Right lobe of liver (tissue), 6 donors: ENCODE results near the gene PSMG2. TPM values are rescaled to one million over a fixed set of nuclear protein-coding genes. Genes with fewer than 3 reads are reported as not detected.

Experiments
- ATAC-seq, 4 donors: fragments of 200-7000 bp; cut with Tn5 transposase; one replicate each; pipeline ENCODE4 v1.9.1; 2020; ENCODE audit warnings: mild to moderate bottlenecking in 4 of 4, moderate library complexity in 4 of 4
- DNase-seq, 3 donors: peaks; one replicate each; pipeline ENCODE4 v3.0.0-alpha.2; 2020
- H3K27ac ChIP-seq, 3 donors: fragments of 200-600 bp; one replicate each; pipeline ENCODE4 v1.8.0; 2022
- H3K27me3 ChIP-seq, 2 donors: fragments of 200-600 bp; one replicate each; pipeline ENCODE4 v1.8.0; 2022
- H3K36me3 ChIP-seq, 4 donors: fragments of 200-600 bp; sonication (generic) in 1 of 4; one replicate each; pipeline versions ENCODE4 v1.5.1 to v1.8.0; 2017 to 2022; ENCODE audit warnings: control low read depth in 1 of 4
- H3K4me1 ChIP-seq, 4 donors: fragments of 200-600 bp; sonication (generic) in 1 of 4; one replicate each; pipeline versions ENCODE4 v1.5.1 to v1.8.0; 2017 to 2022; ENCODE audit warnings: control low read depth in 1 of 4
- H3K4me3 ChIP-seq, 3 donors: fragments of 200-600 bp; one replicate each; pipeline ENCODE4 v1.8.0; 2022
- H3K9me3 ChIP-seq, 4 donors: fragments of 200-600 bp; sonication (generic) in 1 of 4; one replicate each; pipeline versions ENCODE4 v1.5.1 to v1.8.0; 2017 to 2022; ENCODE audit warnings: control low read depth in 1 of 4
- POLR2A ChIP-seq: fragments of 450-650 bp; IDR thresholded peaks from one replicate; pipeline ENCODE4 v1.6.1; 2017; ENCODE audit warnings: antibody characterized with exemption, mild to moderate bottlenecking
- WGBS: methylation state at CpG from one replicate; pipeline ENCODE4 v1.1.6; 2018; ENCODE audit warnings: low coverage, low lambda C conversion rate; ENCODE audit not compliant: insufficient coverage; ENCODE audit errors: missing lambda C conversion rate; 5-methylcytosine and 5-hydroxymethylcytosine counted together
- intact Hi-C, 2 donors: fragments of 100-400 bp; cut with DNase I; formaldehyde crosslinking; loops; one replicate each; pipeline versions ENCODE4 v1.11.2 to v1.14.1; 2022
- total RNA-seq, 6 experiments: library from RNA; depleted of rRNA in 2 of 6; stranded (reverse); fragments of >200 nt in 2 of 6; fragmentation: NEBNext Ultra II Directional in 3 of 6; extraction: Animal tissue kit (Norgen Biotek cat#: 25700) in 3 of 6; gene quantifications; one replicate each; pipeline versions ENCODE4 v1.1.0 to v1.2.4, GENCODE V29; 2016 to 2023
- TF ChIP-seq, protein P1 (sequence below), 4 donors: fragments of 200-600 bp in 3 of 4; fragments of 450-650 bp in 1 of 4; IDR thresholded peaks; one replicate each; pipeline versions ENCODE4 v1.5.1 to v1.8.0; 2016 to 2022; ENCODE audit warnings: antibody characterized with exemption in 4 of 4, mild to moderate bottlenecking in 2 of 4
- donor health status: DM: no; HTN: yes; CAD: no.
- donor health status: DM: no; HTN: no; CAD: no.
- donor health status: DM: no; HTN: no; CAD: no.
- donor health status: DM: no; HTN: yes; CAD: no.
- donor health status: DM: no; HTN: yes; CAD: no.

Gene PSMG2
- total RNA-seq, 6 experiments from 2014 or later = 27.2 to 37.4 (median 30.7) TPM

DNA sequence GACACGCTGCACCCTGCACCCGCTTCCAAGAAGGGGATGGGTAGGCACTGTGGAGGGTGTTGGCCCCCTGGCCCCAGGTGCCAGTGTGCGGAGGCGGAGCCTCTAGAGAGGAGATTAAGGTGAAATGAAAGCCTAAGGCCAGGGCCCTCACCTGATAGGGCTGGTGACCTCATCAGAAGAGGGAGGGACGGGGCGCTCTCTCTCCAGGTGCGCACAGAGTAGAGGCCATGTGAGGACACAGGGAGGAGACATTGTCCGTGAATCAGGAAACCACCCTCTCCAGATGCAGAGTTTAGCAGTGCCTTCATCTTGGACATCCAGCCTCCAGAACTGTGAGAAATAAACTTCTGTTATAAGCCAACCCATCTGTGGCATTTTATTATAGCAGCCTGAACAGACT is 62.3 kb downstream of the PSMG2 start:
- Histone ChIP-seq H3K4me3 (no peak overlapping the region), H3K9me3 (no peaks in the 10 kb centered on the region), H3K27me3 (no peaks in the 10 kb centered on the region), H3K27ac (no peak overlapping the region), H3K4me1 (no peaks in the 10 kb centered on the region), H3K36me3 (no peaks in the 10 kb centered on the region)
- intact Hi-C loops = no loop called here
- peak in 1 of 4 donors; percentile 22 for ATAC-seq
- WGBS = 77% methylated on average over 2 of the region's 8 CpGs
- DNase-seq = no peak
- TF ChIP-seq, protein P1, sequence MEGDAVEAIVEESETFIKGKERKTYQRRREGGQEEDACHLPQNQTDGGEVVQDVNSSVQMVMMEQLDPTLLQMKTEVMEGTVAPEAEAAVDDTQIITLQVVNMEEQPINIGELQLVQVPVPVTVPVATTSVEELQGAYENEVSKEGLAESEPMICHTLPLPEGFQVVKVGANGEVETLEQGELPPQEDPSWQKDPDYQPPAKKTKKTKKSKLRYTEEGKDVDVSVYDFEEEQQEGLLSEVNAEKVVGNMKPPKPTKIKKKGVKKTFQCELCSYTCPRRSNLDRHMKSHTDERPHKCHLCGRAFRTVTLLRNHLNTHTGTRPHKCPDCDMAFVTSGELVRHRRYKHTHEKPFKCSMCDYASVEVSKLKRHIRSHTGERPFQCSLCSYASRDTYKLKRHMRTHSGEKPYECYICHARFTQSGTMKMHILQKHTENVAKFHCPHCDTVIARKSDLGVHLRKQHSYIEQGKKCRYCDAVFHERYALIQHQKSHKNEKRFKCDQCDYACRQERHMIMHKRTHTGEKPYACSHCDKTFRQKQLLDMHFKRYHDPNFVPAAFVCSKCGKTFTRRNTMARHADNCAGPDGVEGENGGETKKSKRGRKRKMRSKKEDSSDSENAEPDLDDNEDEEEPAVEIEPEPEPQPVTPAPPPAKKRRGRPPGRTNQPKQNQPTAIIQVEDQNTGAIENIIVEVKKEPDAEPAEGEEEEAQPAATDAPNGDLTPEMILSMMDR (IDR thresholded peaks at IDR 0.05) = no peak
- TF ChIP-seq POLR2A = no peak

DNA sequence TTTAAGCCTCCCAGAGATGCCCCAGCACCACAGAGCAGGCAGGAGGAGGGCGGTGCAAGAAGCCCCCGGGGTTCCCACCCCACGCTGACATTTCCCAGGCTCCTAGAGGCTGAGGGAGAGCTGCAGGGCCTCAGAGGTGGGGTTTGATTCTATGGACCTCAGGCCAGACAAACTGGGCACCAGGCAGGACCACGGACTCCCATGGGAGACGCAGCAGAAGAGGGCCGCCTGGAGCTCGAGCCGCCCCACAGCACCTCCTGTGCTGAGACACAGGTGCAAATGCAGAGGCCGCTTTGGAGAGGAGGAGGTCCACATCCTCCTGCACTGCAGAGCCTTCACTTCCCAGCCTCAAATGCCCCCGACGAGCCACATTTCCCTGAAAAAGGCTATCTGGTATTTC is 62.7 kb downstream of the PSMG2 start:
- H3K4me1 ChIP-seq = no peaks in the 10 kb centered on the region
- WGBS = no CpG with 5 or more reads among the region's 11 CpGs
- H3K4me3 ChIP-seq = no peak overlapping the region
- H3K36me3 ChIP-seq = no peaks in the 10 kb centered on the region
- H3K27me3 ChIP-seq = no peaks in the 10 kb centered on the region
- no peak overlapping the region for H3K27ac ChIP-seq
- TF ChIP-seq, protein P1 (IDR thresholded peaks at IDR 0.05) = no peak
- no peak for TF ChIP-seq POLR2A
- intact Hi-C loops = no loop called here
- H3K9me3 ChIP-seq = no peaks in the 10 kb centered on the region
- no peak for ATAC-seq
- no peak for DNase-seq

GRCh38 chr18:12766986-12767433 is 64.2 kb downstream of the PSMG2 start:
- 0% methylated on average over 1 of the region's 13 CpGs for WGBS
- intact Hi-C loops = no loop called here
- TF ChIP-seq POLR2A = no peak
- TF ChIP-seq, protein P1 (IDR thresholded peaks at IDR 0.05) = peak in 2 of 4 donors; percentile 9 to 20
- H3K4me1 ChIP-seq = no peaks in the 10 kb centered on the region
- H3K9me3 ChIP-seq = no peaks in the 10 kb centered on the region
- no peak overlapping the region for H3K27ac ChIP-seq
- H3K27me3 ChIP-seq = no peaks in the 10 kb centered on the region
- H3K36me3 ChIP-seq = no peaks in the 10 kb centered on the region
- H3K4me3 ChIP-seq = no peak overlapping the region
- ATAC-seq (peak; percentile 64 to 79 (median 78)), DNase-seq (peak in 1 of 3 donors; percentile 26)

- no peak for DNase-seq
- Histone ChIP-seq H3K4me3 (no peak overlapping the region), H3K36me3 (no peaks in the 10 kb centered on the region), H3K27me3 (no peaks in the 10 kb centered on the region), H3K9me3 (no peaks in the 10 kb centered on the region), H3K27ac (no peak overlapping the region), H3K4me1 (no peaks in the 10 kb centered on the region)
- 91% methylated on average over 6 of the region's 9 CpGs for WGBS
- ATAC-seq = no peak
- intact Hi-C loops = no loop called here
- TF ChIP-seq, protein P1 (IDR thresholded peaks at IDR 0.05) = no peak
- TF ChIP-seq POLR2A = no peak
Measured at GRCh38 chr18:12767580-12768155, 64.8 kb downstream of the PSMG2 start.

DNA sequence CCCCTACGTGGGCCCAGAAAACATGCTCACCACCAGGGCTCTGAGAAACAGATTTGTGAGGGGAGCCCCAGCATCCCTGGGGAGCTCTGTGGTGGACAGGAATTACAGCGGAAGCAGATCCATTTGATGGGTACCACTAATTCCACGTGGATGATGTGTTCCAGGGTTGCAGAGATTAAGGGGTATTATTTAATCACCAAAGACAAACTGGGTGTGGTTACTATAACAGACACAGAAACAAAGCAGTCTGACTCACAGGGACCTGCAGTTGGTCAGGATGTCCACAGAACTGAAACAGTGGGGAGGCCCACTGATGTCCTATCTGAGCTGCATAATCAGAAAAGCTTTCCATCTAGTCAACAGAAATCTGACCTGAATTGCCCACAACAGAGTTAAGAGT is 65.8 kb downstream of the PSMG2 start:
- DNase-seq (no peak), ATAC-seq (no peak)
- no peaks in the 10 kb centered on the region for H3K27me3 ChIP-seq
- H3K9me3 ChIP-seq = no peaks in the 10 kb centered on the region
- intact Hi-C loops = no loop called here
- TF ChIP-seq, protein P1 (IDR thresholded peaks at IDR 0.05) = no peak
- no peak for TF ChIP-seq POLR2A
- H3K36me3 ChIP-seq = no peaks in the 10 kb centered on the region
- H3K4me1 ChIP-seq = no peaks in the 10 kb centered on the region
- no peak overlapping the region for H3K4me3 ChIP-seq
- 67% methylated on average over 3 of the region's 3 CpGs for WGBS
- H3K27ac ChIP-seq = no peak overlapping the region
